ENCODE data around the gene CASZ1. TPM values are rescaled to one million over a fixed set of nuclear protein-coding genes. Genes with fewer than 3 reads are reported as not detected.

The CASZ1 gene, protein sequence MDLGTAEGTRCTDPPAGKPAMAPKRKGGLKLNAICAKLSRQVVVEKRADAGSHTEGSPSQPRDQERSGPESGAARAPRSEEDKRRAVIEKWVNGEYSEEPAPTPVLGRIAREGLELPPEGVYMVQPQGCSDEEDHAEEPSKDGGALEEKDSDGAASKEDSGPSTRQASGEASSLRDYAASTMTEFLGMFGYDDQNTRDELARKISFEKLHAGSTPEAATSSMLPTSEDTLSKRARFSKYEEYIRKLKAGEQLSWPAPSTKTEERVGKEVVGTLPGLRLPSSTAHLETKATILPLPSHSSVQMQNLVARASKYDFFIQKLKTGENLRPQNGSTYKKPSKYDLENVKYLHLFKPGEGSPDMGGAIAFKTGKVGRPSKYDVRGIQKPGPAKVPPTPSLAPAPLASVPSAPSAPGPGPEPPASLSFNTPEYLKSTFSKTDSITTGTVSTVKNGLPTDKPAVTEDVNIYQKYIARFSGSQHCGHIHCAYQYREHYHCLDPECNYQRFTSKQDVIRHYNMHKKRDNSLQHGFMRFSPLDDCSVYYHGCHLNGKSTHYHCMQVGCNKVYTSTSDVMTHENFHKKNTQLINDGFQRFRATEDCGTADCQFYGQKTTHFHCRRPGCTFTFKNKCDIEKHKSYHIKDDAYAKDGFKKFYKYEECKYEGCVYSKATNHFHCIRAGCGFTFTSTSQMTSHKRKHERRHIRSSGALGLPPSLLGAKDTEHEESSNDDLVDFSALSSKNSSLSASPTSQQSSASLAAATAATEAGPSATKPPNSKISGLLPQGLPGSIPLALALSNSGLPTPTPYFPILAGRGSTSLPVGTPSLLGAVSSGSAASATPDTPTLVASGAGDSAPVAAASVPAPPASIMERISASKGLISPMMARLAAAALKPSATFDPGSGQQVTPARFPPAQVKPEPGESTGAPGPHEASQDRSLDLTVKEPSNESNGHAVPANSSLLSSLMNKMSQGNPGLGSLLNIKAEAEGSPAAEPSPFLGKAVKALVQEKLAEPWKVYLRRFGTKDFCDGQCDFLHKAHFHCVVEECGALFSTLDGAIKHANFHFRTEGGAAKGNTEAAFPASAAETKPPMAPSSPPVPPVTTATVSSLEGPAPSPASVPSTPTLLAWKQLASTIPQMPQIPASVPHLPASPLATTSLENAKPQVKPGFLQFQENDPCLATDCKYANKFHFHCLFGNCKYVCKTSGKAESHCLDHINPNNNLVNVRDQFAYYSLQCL (N-terminal part only)
- 0.09 TPM in 1 of 2 replicates, not detected in the other for total RNA-seq (ENCODE audit: low replicate concordance)

DNA sequence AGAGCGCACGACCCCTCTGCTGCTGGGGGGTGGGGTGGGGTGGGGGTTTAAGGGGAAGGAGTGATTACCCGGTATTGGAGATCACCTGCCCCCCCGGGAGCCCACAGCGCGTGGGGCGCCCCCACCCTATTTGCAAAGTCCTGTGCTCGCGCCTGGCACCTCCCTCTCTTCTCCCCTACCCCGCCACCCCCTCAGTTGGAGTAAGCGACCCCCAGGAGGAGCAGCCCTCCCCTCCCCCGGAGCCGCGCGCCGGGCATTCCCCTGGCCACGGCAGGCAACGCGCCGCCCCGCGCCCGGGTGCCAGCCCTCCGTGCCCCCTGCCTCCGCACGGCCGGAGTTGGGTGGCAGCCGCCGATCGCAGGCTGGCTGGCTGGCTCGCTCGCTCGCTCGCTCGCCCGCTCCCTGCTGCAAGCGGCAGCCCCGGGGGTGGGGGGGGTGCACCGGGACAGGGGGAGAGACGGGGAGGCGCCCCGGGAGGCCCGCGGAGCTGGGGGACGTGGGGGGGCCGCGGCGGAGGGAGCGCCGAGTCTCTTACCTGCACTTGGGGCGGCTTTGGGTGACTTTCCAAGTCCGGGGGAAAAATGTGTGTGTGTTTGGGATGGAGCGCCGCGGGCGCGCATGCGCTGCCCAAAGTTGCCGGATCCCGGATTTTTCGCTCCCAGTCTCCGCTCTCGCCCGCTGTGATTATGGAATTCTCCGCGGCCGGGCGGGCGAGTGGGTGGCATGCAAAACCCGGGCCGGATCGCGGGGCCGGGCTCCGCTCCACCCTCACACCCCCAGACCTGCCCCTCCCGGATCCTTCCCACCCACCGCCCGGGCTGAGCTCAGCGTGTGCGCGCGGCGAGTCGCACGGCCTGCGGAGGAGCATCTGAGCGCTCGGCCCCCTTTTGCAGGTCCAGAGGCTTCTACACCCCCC, at the start of gene CASZ1:
CASZ1 (minus strand) TSS at position 618 of the 916 bp plus-strand sequence. CDS start 102,757 bp downstream, outside the sequence.
- peak within 1 kb of the TSS; percentile 65 for H3K4me3 ChIP-seq (ENCODE audit: low read depth, low read length)
- TF ChIP-seq, protein P1, sequence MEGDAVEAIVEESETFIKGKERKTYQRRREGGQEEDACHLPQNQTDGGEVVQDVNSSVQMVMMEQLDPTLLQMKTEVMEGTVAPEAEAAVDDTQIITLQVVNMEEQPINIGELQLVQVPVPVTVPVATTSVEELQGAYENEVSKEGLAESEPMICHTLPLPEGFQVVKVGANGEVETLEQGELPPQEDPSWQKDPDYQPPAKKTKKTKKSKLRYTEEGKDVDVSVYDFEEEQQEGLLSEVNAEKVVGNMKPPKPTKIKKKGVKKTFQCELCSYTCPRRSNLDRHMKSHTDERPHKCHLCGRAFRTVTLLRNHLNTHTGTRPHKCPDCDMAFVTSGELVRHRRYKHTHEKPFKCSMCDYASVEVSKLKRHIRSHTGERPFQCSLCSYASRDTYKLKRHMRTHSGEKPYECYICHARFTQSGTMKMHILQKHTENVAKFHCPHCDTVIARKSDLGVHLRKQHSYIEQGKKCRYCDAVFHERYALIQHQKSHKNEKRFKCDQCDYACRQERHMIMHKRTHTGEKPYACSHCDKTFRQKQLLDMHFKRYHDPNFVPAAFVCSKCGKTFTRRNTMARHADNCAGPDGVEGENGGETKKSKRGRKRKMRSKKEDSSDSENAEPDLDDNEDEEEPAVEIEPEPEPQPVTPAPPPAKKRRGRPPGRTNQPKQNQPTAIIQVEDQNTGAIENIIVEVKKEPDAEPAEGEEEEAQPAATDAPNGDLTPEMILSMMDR (IDR thresholded peaks at IDR 0.05; ENCODE audit: insufficient read depth, low read length), result no peak
- peak; percentile 90 for DNase-seq (ENCODE audit: low read depth)

DNA sequence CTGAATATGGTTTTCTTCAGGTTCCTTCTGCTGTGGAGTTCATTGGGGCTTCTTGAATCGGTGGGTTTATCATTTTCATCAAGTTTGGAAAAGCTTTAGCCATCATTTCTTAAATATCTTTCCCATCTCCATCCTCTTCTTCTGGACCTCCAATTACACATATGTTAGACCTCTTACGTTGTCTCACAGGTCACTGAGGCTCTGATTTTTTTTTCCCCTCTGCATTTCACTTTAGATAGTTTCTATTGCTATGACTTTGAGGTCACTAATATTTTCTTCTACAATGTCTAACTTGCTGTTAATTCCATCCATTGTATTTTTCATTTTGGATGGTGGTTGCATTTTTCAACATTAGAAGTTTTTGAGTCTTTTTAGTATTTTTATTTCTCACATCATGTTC, 47.3 kb upstream of the CASZ1 start:
- H3K4me3 ChIP-seq (ENCODE audit: low read depth, low read length), result no peak overlapping the region
- DNase-seq (ENCODE audit: low read depth), result no peak
- TF ChIP-seq, protein P1 (IDR thresholded peaks at IDR 0.05; ENCODE audit: insufficient read depth, low read length), result no peak

DNA sequence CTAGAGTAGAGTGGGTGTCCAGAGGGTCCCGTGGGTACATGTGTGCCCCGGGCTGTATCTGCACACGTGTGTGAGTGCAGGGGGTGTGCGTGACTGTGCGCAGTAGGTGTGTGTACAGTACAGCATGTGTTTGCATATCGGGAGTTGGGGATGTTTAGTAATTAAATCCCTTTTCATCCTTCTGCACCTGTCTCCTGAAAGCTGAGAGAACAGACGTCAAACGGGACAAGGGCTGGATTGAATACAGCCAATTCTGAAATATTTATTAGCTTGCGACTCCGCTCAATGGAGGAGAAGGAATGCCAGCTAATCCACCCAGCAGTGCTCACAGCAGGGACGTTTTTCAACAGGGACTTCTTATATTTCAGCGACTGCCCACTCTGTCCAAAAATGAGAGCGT, 44.7 kb upstream of the CASZ1 start:
- TF ChIP-seq, protein P1 (IDR thresholded peaks at IDR 0.05; ENCODE audit: insufficient read depth, low read length), result no peak
- no peak overlapping the region for H3K4me3 ChIP-seq (ENCODE audit: low read depth, low read length)
- DNase-seq (ENCODE audit: low read depth), result no peak

DNA sequence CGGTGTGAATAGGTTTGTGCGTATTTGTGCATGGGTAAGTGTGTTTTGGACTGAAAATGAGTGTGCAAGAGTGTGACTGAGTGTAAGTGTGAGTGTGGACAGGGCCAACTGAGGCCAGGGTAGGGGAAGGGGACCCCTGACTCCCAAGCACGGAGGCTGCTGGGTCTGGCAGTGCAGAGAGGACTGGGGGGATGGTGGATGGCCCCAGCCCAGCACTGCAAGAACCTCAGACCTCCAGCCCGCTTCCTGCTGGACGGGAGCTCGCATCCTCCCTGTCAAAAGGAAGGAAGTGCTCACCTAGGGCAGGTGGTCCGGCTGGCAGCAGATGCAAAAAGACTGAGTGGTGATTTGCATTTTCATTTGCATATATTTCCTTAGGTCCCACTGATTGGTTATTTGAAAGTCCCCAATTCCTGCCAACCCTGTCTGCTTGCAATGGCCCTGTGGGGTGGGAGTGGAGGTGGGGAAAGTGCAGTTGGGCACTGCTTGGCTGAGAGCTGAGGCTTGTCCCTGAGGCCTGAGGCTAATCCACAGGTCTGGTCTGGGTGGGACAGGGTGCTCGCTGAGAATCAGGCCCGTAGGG, 42.8 kb upstream of the CASZ1 start:
- no peak overlapping the region for H3K4me3 ChIP-seq (ENCODE audit: low read depth, low read length)
- TF ChIP-seq, protein P1 (IDR thresholded peaks at IDR 0.05; ENCODE audit: insufficient read depth, low read length), result no peak
- no peak for DNase-seq (ENCODE audit: low read depth)

DNA sequence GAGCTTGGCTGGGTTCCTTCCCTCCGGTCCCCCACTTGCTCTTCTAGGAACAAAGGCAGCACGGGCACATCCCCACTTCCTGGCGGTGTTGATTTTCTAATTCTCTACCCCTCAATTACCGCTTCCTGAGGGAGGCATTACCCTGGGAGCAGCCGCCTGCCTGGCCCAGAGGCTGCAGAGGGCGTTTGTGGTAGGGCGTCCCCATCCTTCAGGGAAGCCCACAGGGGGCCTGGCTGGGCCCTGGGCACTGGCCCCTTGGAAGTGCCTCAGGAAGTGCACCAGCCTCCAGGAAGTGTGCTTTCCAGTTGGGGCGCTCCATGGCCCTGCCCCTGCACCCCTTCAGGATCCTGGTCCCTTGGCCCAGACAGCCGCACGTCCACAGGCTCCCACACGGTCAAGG, 42.1 kb upstream of the CASZ1 start:
- DNase-seq (ENCODE audit: low read depth), result no peak
- TF ChIP-seq, protein P1 (IDR thresholded peaks at IDR 0.05; ENCODE audit: insufficient read depth, low read length), result no peak
- no peak overlapping the region for H3K4me3 ChIP-seq (ENCODE audit: low read depth, low read length)
